Measurements from ENCODE around the gene TRANK1. TPM values are rescaled to one million over a fixed set of nuclear protein-coding genes. Genes with fewer than 3 reads are reported as not detected.

The TRANK1 gene
- total and polyA plus RNA-seq, 2 of the 8 experiments (the other 6 are each of a cell fraction or from before 2014, with no cell fraction given): 2.9 to 8.8 TPM

DNA sequence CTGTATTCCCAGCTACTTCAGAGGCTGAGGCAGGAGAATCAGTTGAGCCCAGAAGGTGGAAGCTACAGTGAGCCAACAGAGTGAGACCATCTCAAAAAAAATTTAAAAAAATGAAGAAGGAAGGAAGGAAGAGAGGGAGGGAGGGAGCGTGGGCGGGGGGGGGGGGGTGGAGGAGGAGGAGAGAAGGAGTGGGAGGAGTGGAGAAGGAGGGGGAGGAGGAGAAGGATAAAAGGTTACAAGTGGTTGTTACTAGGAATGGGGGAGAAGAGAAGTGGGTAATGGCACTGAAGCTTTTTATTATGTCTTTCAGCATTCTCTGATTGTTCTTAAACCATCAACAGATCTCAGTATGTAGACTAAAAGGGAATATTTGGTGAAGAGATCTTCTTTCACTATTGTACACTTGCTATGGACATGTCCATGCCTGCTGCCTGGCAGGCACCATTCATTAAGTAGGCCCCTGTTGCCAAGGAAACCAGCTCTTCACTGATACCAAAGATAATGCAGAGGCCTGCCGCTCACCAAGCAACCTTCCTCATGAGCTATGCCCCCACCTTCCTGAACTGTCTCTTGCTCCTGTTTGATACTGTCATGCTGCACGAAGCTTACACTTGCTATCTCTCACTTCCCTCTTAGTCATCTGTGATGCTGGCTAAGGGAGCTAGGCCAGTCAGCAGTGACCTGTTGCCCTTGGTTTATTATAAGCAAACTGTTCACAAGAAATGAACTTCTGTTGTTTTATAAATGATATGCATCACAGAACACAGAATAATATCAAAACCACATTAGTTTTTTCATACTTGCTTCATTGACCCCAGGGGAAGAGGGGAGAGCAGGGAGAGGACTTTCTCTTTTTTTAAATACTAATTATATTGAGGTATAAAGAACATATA lies 24.9 kb upstream of the TRANK1 start:
- no peak overlapping the region for H3K4me3 ChIP-seq (ENCODE audit: extremely low read depth in 1 of 4, insufficient read depth in 2 of 4, low read depth in 3 of 4, low read length in 4 of 4)
- peak; percentile 62 for FAIRE-seq
- no peaks in the 10 kb centered on the region for H3K79me1 ChIP-seq (ENCODE audit: low read depth, low read length)
- H2BK20ac ChIP-seq (ENCODE audit: low read length): no peak overlapping the region
- CTCF ChIA-PET (ENCODE audit: partially characterized antibody): interaction anchor here (0.5 to 2.2 kb wide), 5 partner anchors 10 to 68 kb away, joined by 3 to 14 read pairs (median 3); partner anchors contain the start of genes EPM2AIP1 and MLH1
- no peaks in the 10 kb centered on the region for H3K79me2 ChIP-seq (ENCODE audit: control insufficient read depth in 1 of 2, insufficient read depth in 2 of 2, low read length in 2 of 2)
- no peaks in the 10 kb centered on the region for H3K27me3 ChIP-seq (replicated peaks in 1 of 4; ENCODE audit: control insufficient read depth in 3 of 4, extremely low read depth in 1 of 4, insufficient read depth in 3 of 4, low read length in 3 of 4)
- H3K14ac ChIP-seq (ENCODE audit: insufficient read length): no peak overlapping the region
- H3K4me1 ChIP-seq (replicated peaks in 1 of 4; ENCODE audit: control insufficient read depth in 3 of 4, insufficient read depth in 4 of 4, low read length in 3 of 4): peaks cover 0 to 15% (median 8%) of the 10 kb centered on the region in 4 experiments; a peak in 5 of 7 replicates
- H2AFZ ChIP-seq (ENCODE audit: low read length): no peak overlapping the region
- DNase-seq (ENCODE audit: low read depth in 1 of 2, low spot score in 2 of 2): no peak
- peak overlapping the region; percentile 67 for H3K56ac ChIP-seq (replicated peaks; ENCODE audit: insufficient read length, low read depth, low read length)
- H4K20me1 ChIP-seq (replicated peaks in 1 of 2; ENCODE audit: control insufficient read depth in 1 of 2, insufficient read depth in 2 of 2, low read length in 2 of 2): no peaks in the 10 kb centered on the region
- no peak overlapping the region for H4K8ac ChIP-seq (ENCODE audit: extremely low read depth, insufficient read depth, low read length)
- H3K23me2 ChIP-seq (ENCODE audit: low read depth, low read length): no peaks in the 10 kb centered on the region
- H2BK15ac ChIP-seq (ENCODE audit: low read length): no peak overlapping the region
- WGBS, 2 experiments (ENCODE audit: extremely low coverage in 1 of 2, insufficient coverage in 1 of 2, insufficient read length in 1 of 2, insufficient replicate concordance in 2 of 2, low coverage in 1 of 2, low lambda C conversion rate in 2 of 2, missing lambda C conversion rate in 1 of 2): 56% methylated on average over 2 of the region's 4 CpGs; no CpG with 5 or more reads in 1 of the 2 experiments
- POLR2A ChIA-PET (ENCODE audit: partially characterized antibody): interaction anchor here (0.7 to 1.4 kb wide), 4 partner anchors 20 to 37 kb away, joined by 3 to 5 read pairs (median 4); partner anchors contain the start of gene EPM2AIP1
- H4K91ac ChIP-seq (replicated peaks; ENCODE audit: insufficient read length, low read length): no peak overlapping the region
- no peak overlapping the region for H4K5ac ChIP-seq (ENCODE audit: insufficient read length, low read depth, low read length)
- 0 out of 2 replicates have a peak overlapping the region, but pooled peaks have one; percentile 40 for H3K18ac ChIP-seq (ENCODE audit: extremely low read depth, low read length)
- H3K27ac ChIP-seq (ENCODE audit: low read depth, low read length): no peak overlapping the region
- no peak overlapping the region for H2BK120ac ChIP-seq (replicated peaks; ENCODE audit: low read depth, low read length)
- H3K4ac ChIP-seq (replicated peaks; ENCODE audit: insufficient read length, low read depth, low read length): no peak overlapping the region
- no peak overlapping the region for H3K23ac ChIP-seq (ENCODE audit: insufficient read length)
- peak overlapping the region; percentile 77; the same call in 1 of the 2 replicates for H2BK5ac ChIP-seq (ENCODE audit: low read depth, low read length)
- no peak overlapping the region for H3K9ac ChIP-seq (replicated peaks in 1 of 4; ENCODE audit: extremely low read depth in 1 of 4, low read depth in 3 of 4, low read length in 3 of 4)
- 0 out of 2 replicates have a peak overlapping the region, but pooled peaks have one; percentile 71 for H2BK12ac ChIP-seq (ENCODE audit: low read depth, low read length)
- H3K9me3 ChIP-seq (ENCODE audit: insufficient read depth in 2 of 2, low read depth in 1 of 2, low read length in 1 of 2): no peaks in the 10 kb centered on the region
- H2AK5ac ChIP-seq (ENCODE audit: low read depth, low read length): no peak overlapping the region
- H3K4me2 ChIP-seq (ENCODE audit: insufficient read depth in 1 of 2, low read depth in 2 of 2, low read length in 2 of 2): peak overlapping the region; percentile 23 to 27; a peak in 2 of 4 replicates
- no peaks in the 10 kb centered on the region for H3K36me3 ChIP-seq (ENCODE audit: control insufficient read depth in 2 of 4, insufficient read depth in 4 of 4, low read length in 3 of 4)
- no peak for TF ChIP-seq KDM4A (IDR thresholded peaks at IDR 0.05; ENCODE audit: low read depth, low read length, severe bottlenecking)

All from H1 (cell line).